ENCODE measurements around the gene PROZ. TPM values are rescaled to one million over a fixed set of nuclear protein-coding genes. Genes with fewer than 3 reads are reported as not detected.

PROZ gene
- total and polyA plus RNA-seq, 9 of the 15 experiments (the other 6 are each of a cell fraction or from before 2014, with no cell fraction given): not detected

DNA sequence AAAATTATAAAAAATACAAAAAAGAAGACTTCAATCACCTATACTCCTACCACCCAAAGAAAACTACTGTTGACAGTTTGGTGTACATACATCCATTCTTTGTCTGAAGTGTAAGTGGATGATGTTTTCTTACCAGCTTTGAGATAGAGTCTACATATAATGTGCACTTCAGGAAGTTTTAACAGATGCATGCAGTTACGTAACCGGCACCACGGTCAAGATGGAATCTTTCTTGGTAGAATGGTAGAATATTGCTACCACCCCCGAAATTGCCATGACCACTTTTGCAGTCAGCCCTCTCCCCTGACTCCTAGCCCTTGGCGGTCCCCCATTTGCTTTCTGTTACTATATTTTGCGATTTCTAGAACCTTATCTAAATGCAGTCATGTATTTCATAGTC lies 52.4 kb downstream of the PROZ start:
- peaks cover 59% of the 10 kb centered on the region for H3K36me3 ChIP-seq (ENCODE audit: control insufficient read depth, insufficient read depth, low read length)
- H3K79me2 ChIP-seq (ENCODE audit: control insufficient read depth, insufficient read depth, low read length): peaks cover 97% of the 10 kb centered on the region
- 0 out of 2 replicates have a peak, but pooled peaks cover under 1% of the 10 kb centered on the region for H4K20me1 ChIP-seq (replicated peaks; ENCODE audit: control insufficient read depth, insufficient read depth, low read length)
- H3K27me3 ChIP-seq (ENCODE audit: control insufficient read depth in 2 of 2, insufficient read depth in 2 of 2, low read length in 2 of 2): no peaks in the 10 kb centered on the region
- peak; percentile 77 for FAIRE-seq
- in situ Hi-C loops (cut with MboI) (no loop called here), intact Hi-C loops (cut with micrococcal nuclease) (no loop called here)
- WGBS (ENCODE audit: insufficient coverage, low coverage, missing lambda C conversion rate): 4% methylated on average over 5 of the region's 6 CpGs
- peak overlapping the region; percentile 95; the same call in 1 of the 2 replicates for H3K4me3 ChIP-seq
- no peak overlapping the region for H2AFZ ChIP-seq (ENCODE audit: low read depth, low read length)
- no peaks in the 10 kb centered on the region for H3K9me3 ChIP-seq (replicated peaks; ENCODE audit: control insufficient read depth, insufficient read depth, low read depth, low read length)
- H3K4me1 ChIP-seq (replicated peaks in 1 of 2; ENCODE audit: control insufficient read depth in 2 of 2, insufficient read depth in 2 of 2, low read length in 2 of 2): peaks cover 32 to 39% of the 10 kb centered on the region in 2 experiments; a peak in 4 of 5 replicates
- TF ChIP-seq CEBPB (tag; IDR thresholded peaks at IDR 0.05) (peak; percentile 59), ZNF445 (CRISPR knock-in tag; IDR thresholded peaks at IDR 0.05; ENCODE audit: low read depth) (no peak), NFYB (IDR thresholded peaks at IDR 0.05; ENCODE audit: extremely low read depth, insufficient read length) (no peak)
- ATAC-seq: no peak
- TSS peak; percentile 58 for BruUV-seq (replicated peaks)
- ChIA-PET POLR2A (no interaction called here), CTCF (ENCODE audit: low intra/inter-chr PET ratio) (no interaction called here)
- H3K9ac ChIP-seq (ENCODE audit: insufficient read depth in 1 of 2, low read depth in 2 of 2, low read length in 2 of 2): peak overlapping the region; percentile 56 to 82; a peak in 3 of 4 replicates
- DNase-seq (ENCODE audit: extremely low read depth in 1 of 4, low spot score in 3 of 4): no peak
- H3K4me2 ChIP-seq (ENCODE audit: insufficient read depth, low read length): peak overlapping the region; percentile 74
- H3K27ac ChIP-seq (ENCODE audit: extremely low read depth, low read depth, low read length): peak overlapping the region; percentile 92; the same call in 2 of the 3 replicates
- peaks cover 3% of the 10 kb centered on the region for H3K9me1 ChIP-seq (ENCODE audit: control insufficient read depth, insufficient read depth, low read length)

DNA sequence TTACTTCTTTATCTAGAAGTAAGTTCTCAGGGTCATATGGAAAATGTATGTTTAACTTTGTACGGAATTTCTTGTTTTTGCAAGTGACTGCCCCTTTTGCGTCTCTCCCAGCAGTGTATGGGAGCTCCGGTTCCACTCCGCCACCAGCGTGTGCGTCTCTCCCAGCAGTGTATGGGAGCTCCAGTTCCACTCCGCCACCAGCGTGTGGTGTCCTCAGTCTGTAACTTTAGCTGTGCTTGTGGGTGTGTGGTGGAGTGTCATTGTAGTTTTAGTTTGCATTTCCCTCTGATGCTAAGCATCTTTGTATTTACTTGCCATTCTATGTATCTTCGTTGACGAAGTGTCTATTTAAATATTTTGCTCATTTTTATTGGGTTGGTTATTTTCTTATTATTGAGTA lies 53.3 kb downstream of the PROZ start:
- no peaks in the 10 kb centered on the region for H4K20me1 ChIP-seq (replicated peaks; ENCODE audit: control insufficient read depth, insufficient read depth, low read length)
- WGBS (ENCODE audit: insufficient coverage, low coverage, missing lambda C conversion rate): 83% methylated on average over 9 of the region's 10 CpGs
- no peak overlapping the region for H3K9ac ChIP-seq (ENCODE audit: insufficient read depth in 1 of 2, low read depth in 2 of 2, low read length in 2 of 2)
- H3K27ac ChIP-seq (ENCODE audit: extremely low read depth, low read depth, low read length): no peak overlapping the region
- H2AFZ ChIP-seq (ENCODE audit: low read depth, low read length): no peak overlapping the region
- ATAC-seq (peak; percentile 26; the same call in 2 of the 3 replicates), FAIRE-seq (peak; percentile 65), DNase-seq (ENCODE audit: extremely low read depth in 1 of 4, low spot score in 3 of 4) (peak in 1 of 4 experiments; percentile 70)
- H3K79me2 ChIP-seq (ENCODE audit: control insufficient read depth, insufficient read depth, low read length): peaks cover 97% of the 10 kb centered on the region
- intact Hi-C loops (cut with micrococcal nuclease): no loop called here
- in situ Hi-C loops (cut with MboI): no loop called here
- no TSS peak for BruUV-seq (replicated peaks)
- H3K27me3 ChIP-seq (ENCODE audit: control insufficient read depth in 2 of 2, insufficient read depth in 2 of 2, low read length in 2 of 2): no peaks in the 10 kb centered on the region
- H3K4me1 ChIP-seq (replicated peaks in 1 of 2; ENCODE audit: control insufficient read depth in 2 of 2, insufficient read depth in 2 of 2, low read length in 2 of 2): peaks cover 35 to 39% of the 10 kb centered on the region in 2 experiments; a peak in 4 of 5 replicates
- H3K36me3 ChIP-seq (ENCODE audit: control insufficient read depth, insufficient read depth, low read length): peaks cover 50% of the 10 kb centered on the region
- H3K9me3 ChIP-seq (replicated peaks; ENCODE audit: control insufficient read depth, insufficient read depth, low read depth, low read length): no peaks in the 10 kb centered on the region
- ChIA-PET POLR2A (interaction anchor here (0.6 kb wide), 1 partner anchor 33 kb away, joined by 7 read pairs; no protein-coding TSS in a partner anchor), CTCF (ENCODE audit: low intra/inter-chr PET ratio) (no interaction called here)
- no peak overlapping the region for H3K4me3 ChIP-seq
- H3K9me1 ChIP-seq (ENCODE audit: control insufficient read depth, insufficient read depth, low read length): peaks cover 3% of the 10 kb centered on the region
- H3K4me2 ChIP-seq (ENCODE audit: insufficient read depth, low read length): no peak overlapping the region
- TF ChIP-seq ZNF699 (CRISPR knock-in tag; IDR thresholded peaks at IDR 0.05; ENCODE audit: insufficient replicate concordance): no peak
- TF ChIP-seq, protein P1, sequence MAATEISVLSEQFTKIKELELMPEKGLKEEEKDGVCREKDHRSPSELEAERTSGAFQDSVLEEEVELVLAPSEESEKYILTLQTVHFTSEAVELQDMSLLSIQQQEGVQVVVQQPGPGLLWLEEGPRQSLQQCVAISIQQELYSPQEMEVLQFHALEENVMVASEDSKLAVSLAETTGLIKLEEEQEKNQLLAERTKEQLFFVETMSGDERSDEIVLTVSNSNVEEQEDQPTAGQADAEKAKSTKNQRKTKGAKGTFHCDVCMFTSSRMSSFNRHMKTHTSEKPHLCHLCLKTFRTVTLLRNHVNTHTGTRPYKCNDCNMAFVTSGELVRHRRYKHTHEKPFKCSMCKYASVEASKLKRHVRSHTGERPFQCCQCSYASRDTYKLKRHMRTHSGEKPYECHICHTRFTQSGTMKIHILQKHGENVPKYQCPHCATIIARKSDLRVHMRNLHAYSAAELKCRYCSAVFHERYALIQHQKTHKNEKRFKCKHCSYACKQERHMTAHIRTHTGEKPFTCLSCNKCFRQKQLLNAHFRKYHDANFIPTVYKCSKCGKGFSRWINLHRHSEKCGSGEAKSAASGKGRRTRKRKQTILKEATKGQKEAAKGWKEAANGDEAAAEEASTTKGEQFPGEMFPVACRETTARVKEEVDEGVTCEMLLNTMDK (IDR thresholded peaks at IDR 0.05; ENCODE audit: borderline replicate concordance, insufficient read depth, low read depth, low read length, poor library complexity, severe bottlenecking): peak; percentile 83
- TF ChIP-seq FOXM1 (IDR thresholded peaks at IDR 0.05; ENCODE audit: low read depth): peak; percentile 37; the same call in 1 of the 2 replicates
- TF ChIP-seq FOXM1 (CRISPR knock-in tag; IDR thresholded peaks at IDR 0.05; ENCODE audit: low read depth): no peak
- no peak for TF ChIP-seq ETV5 (CRISPR knock-in tag; IDR thresholded peaks at IDR 0.05; ENCODE audit: low read depth)
- TF ChIP-seq ZNF232 (CRISPR knock-in tag; IDR thresholded peaks at IDR 0.05): no peak
- no peak for TF ChIP-seq MXI1 (IDR thresholded peaks at IDR 0.05; ENCODE audit: low read depth, low read length)
- peak; percentile 67 for TF ChIP-seq HNRNPLL (IDR thresholded peaks at IDR 0.05; ENCODE audit: low read depth, low read length, poor library complexity, severe bottlenecking)
- TF ChIP-seq PCBP1 (IDR thresholded peaks at IDR 0.05; ENCODE audit: low read depth, low read length, poor library complexity, severe bottlenecking): no peak

All from K562 (cell line).